SK-N-SH (cell line): ENCODE measurements around the gene SHISA5. TPM values are rescaled to one million over a fixed set of nuclear protein-coding genes. Genes with fewer than 3 reads are reported as not detected.

Experiments used
- CTCF ChIA-PET: fragments of 300-600, 350-600 bp; formaldehyde crosslinking; extraction: SDS; loops from one replicate; lab custom pipeline; 2021; lab: Yijun Ruan, JAX
- POLR2A ChIA-PET: fragments of 350-600 bp; sonication (Branson Sonifier 250); formaldehyde crosslinking; extraction: SDS; loops from one replicate; lab custom pipeline; 2020; ENCODE audit warnings: antibody characterized with exemption, inconsistent platforms; lab: Yijun Ruan, JAX
- DNase-seq: peaks from one replicate; pipeline ENCODE4 v3.0.0; 2012
- H2AFZ ChIP-seq: fragments of 200-600 bp; sonication (generic); 2 replicates; pipeline ENCODE4 v1.8.1; 2016; ENCODE audit warnings: antibody characterized with exemption, mild to moderate bottlenecking, low read depth
- H3F3A ChIP-seq: fragments of 200-600 bp; sonication (generic); replicated peaks from 2 replicates; pipeline ENCODE3; 2016; ENCODE audit warnings: antibody characterized with exemption, mild to moderate bottlenecking; ENCODE audit not compliant: insufficient read depth
- H3K27ac ChIP-seq, 2 experiments: fragments of 200-500 bp in 1 of 2; fragments of 200-600 bp in 1 of 2; sonication (Bioruptor generic) in 1 of 2; sonication (generic), shearing (Covaris generic) in 1 of 2; 2 replicates each; pipeline versions ENCODE4 v1.5.1 to v1.6.1; 2014 to 2016; ENCODE audit warnings: low read depth in 2 of 2, inconsistent platforms in 1 of 2, low read length in 1 of 2, mild to moderate bottlenecking in 1 of 2, mixed read lengths in 1 of 2
- H3K27me3 ChIP-seq: fragments of 200-600 bp; sonication (generic), shearing (Covaris generic); 2 replicates; pipeline ENCODE4 v1.6.1; 2016; ENCODE audit warnings: mixed run types; ENCODE audit not compliant: insufficient read depth
- H3K36me3 ChIP-seq, 2 experiments: fragments of 200-500 bp in 1 of 2; fragments of 200-600 bp in 1 of 2; sonication (Bioruptor generic) in 1 of 2; sonication (generic) in 1 of 2; replicated peaks in 1 of 2; 2 replicates each; pipeline versions ENCODE3 to v1.5.1; 2014 to 2016; ENCODE audit warnings: low read length in 1 of 2, mild to moderate bottlenecking in 1 of 2; ENCODE audit not compliant: insufficient read depth in 2 of 2, control insufficient read depth in 1 of 2
- H3K4me1 ChIP-seq, 2 experiments: fragments of 200-500 bp in 1 of 2; fragments of 200-600 bp in 1 of 2; sonication (Bioruptor generic) in 1 of 2; sonication (generic), shearing (Covaris generic) in 1 of 2; 2 replicates each; pipeline versions ENCODE4 v1.5.1 to v1.6.1; 2014 to 2016; ENCODE audit warnings: low read depth in 1 of 2, low read length in 1 of 2, mixed run types in 1 of 2; ENCODE audit not compliant: insufficient read depth in 2 of 2, control insufficient read depth in 1 of 2
- H3K4me2 ChIP-seq: fragments of 200-600 bp; sonication (generic), shearing (Covaris generic); 2 replicates; pipeline ENCODE4 v1.6.1; 2017; ENCODE audit warnings: mixed run types
- H3K4me3 ChIP-seq, 2 experiments: fragments of 200-500 bp in 1 of 2; fragments of 200-600 bp in 1 of 2; sonication (Bioruptor generic) in 1 of 2; sonication (generic), shearing (Covaris generic) in 1 of 2; 2 replicates each; pipeline versions ENCODE4 v1.5.1 to v1.8.1; 2014 to 2016; ENCODE audit warnings: low read depth in 2 of 2, inconsistent platforms in 1 of 2, low read length in 1 of 2, mild to moderate bottlenecking in 1 of 2, mixed read lengths in 1 of 2, moderate library complexity in 1 of 2
- H3K79me2 ChIP-seq: fragments of 200-600 bp; sonication (generic); 2 replicates; pipeline ENCODE4 v1.8.1; 2017; ENCODE audit warnings: mild to moderate bottlenecking; ENCODE audit not compliant: insufficient read depth
- H3K9ac ChIP-seq: fragments of 200-600 bp; sonication (generic); 2 replicates; pipeline ENCODE4 v1.6.1; 2017; ENCODE audit warnings: mixed run types
- H3K9me2 ChIP-seq: fragments of 200-600 bp; sonication (generic); 2 replicates; pipeline ENCODE4 v1.6.1; 2017; ENCODE audit warnings: mixed run types
- H3K9me3 ChIP-seq: fragments of 200-600 bp; sonication (generic); 2 replicates; pipeline ENCODE4 v1.6.1; 2017; ENCODE audit warnings: mixed run types, mild to moderate bottlenecking, moderate library complexity
- H4K20me1 ChIP-seq: fragments of 200-600 bp; sonication (generic); 2 replicates; pipeline ENCODE4 v1.6.1; 2017; ENCODE audit warnings: mild to moderate bottlenecking, mixed run types; ENCODE audit not compliant: insufficient read depth
- CHD2 ChIP-seq: fragments of 150-350 bp; IDR thresholded peaks from 2 replicates; pipeline ENCODE4 v1.6.1; 2018; ENCODE audit warnings: low read length; ENCODE audit not compliant: partially characterized antibody
- CTCF ChIP-seq: fragments of 200-600 bp; sonication (generic); IDR thresholded peaks from 2 replicates; pipeline ENCODE4 v1.6.1; 2017; ENCODE audit warnings: antibody characterized with exemption, mild to moderate bottlenecking, moderate library complexity
- ELF1 ChIP-seq: IDR thresholded peaks from 2 replicates; pipeline ENCODE4 v1.4.0; 2012
- EP300 ChIP-seq, 2 experiments: IDR thresholded peaks; 2 replicates each; pipeline versions ENCODE4 v1.4.0 to v1.6.1; 2012; ENCODE audit warnings: borderline replicate concordance in 1 of 2, low read depth in 1 of 2, low read length in 1 of 2
- EZH2phosphoT487 ChIP-seq: fragments of 200-600 bp; sonication (generic); IDR thresholded peaks from 2 replicates; pipeline ENCODE4 v1.6.1; 2017; ENCODE audit warnings: low read depth, mixed run types, mild to moderate bottlenecking, antibody characterized with exemption, moderate library complexity, borderline replicate concordance
- FOSL2 ChIP-seq: IDR thresholded peaks from 2 replicates; pipeline ENCODE4 v1.4.0; 2012; ENCODE audit warnings: low read depth, mild to moderate bottlenecking, moderate library complexity, borderline replicate concordance
- FOXJ3 ChIP-seq: sonication (generic); formaldehyde crosslinking; IDR thresholded peaks from 2 replicates; pipeline ENCODE4 v1.5.1; 2020; ENCODE audit warnings: mild to moderate bottlenecking, missing genetic modification reagents
- FOXM1 ChIP-seq: IDR thresholded peaks from 2 replicates; pipeline ENCODE4 v1.4.0; 2012; ENCODE audit warnings: low read depth, mild to moderate bottlenecking
- NFIC ChIP-seq: IDR thresholded peaks from 2 replicates; pipeline ENCODE4 v1.4.0; 2012; ENCODE audit warnings: borderline replicate concordance
- PBX3 ChIP-seq: IDR thresholded peaks from 2 replicates; pipeline ENCODE4; 2012
- REST ChIP-seq: IDR thresholded peaks from 2 replicates; pipeline ENCODE4 v1.6.1; 2012; ENCODE audit warnings: mild to moderate bottlenecking, low read depth, low read length, moderate library complexity
- RFX5 ChIP-seq: IDR thresholded peaks from 2 replicates; pipeline ENCODE4 v1.6.1; 2012; ENCODE audit warnings: mild to moderate bottlenecking, improper control_type of control experiment, low read length
- SIN3A ChIP-seq: IDR thresholded peaks from 2 replicates; pipeline ENCODE4 v1.6.1; 2012; ENCODE audit warnings: low read depth, mild to moderate bottlenecking, low read length, moderate library complexity, borderline replicate concordance
- TAF1 ChIP-seq: IDR thresholded peaks from 2 replicates; pipeline ENCODE4 v1.6.1; 2012; ENCODE audit warnings: low read depth, mild to moderate bottlenecking, low read length, moderate library complexity, borderline replicate concordance
- TCF12 ChIP-seq: IDR thresholded peaks from 2 replicates; pipeline ENCODE4 v1.4.0; 2012
- TEAD4 ChIP-seq: IDR thresholded peaks from 2 replicates; pipeline ENCODE4 v1.4.0; 2012; ENCODE audit warnings: mild to moderate bottlenecking, borderline replicate concordance; ENCODE audit not compliant: insufficient read depth
- USF2 ChIP-seq: fragments of 150-350 bp; IDR thresholded peaks from 2 replicates; pipeline ENCODE4 v1.6.1; 2017; ENCODE audit warnings: antibody characterized with exemption, low read length, low read depth, borderline replicate concordance
- YY1 ChIP-seq: IDR thresholded peaks from 2 replicates; pipeline ENCODE4 v1.4.0; 2012; ENCODE audit warnings: low read depth, mild to moderate bottlenecking
- WGBS: methylation state at CpG from one replicate; pipeline ENCODE4 v1.1.6; 2017; ENCODE audit warnings: low lambda C conversion rate; 5-methylcytosine and 5-hydroxymethylcytosine counted together
- polyA plus RNA-seq, 3 experiments: library from polyadenylated mRNA; depleted of rRNA; stranded (reverse); fragments of >200 nt; gene quantifications; 2 replicates each; pipeline ENCODE4 v1.2.3, GENCODE V29; 2012

Gene SHISA5
- polyA plus RNA-seq, 1 of the 3 experiments (the other 2 are of a cell fraction) = 194 TPM

- no peak for TF ChIP-seq PBX3
- no peak for TF ChIP-seq CHD2
- TF ChIP-seq TAF1 = no peak
- TF ChIP-seq FOSL2 = no peak
- no peak for TF ChIP-seq FOXM1
- TF ChIP-seq YY1 = no peak
- no peak for TF ChIP-seq CTCF
- TF ChIP-seq FOXJ3 (CRISPR knock-in tag) = no peak
- no peak for TF ChIP-seq USF2
Measured at GRCh38 chr3:48536785-48537184, 32.8 kb upstream of the SHISA5 start (continued).

- Histone ChIP-seq H3K36me3 (peaks cover 3 to 7% of the 10 kb centered on the region in 2 experiments), H3K9me2 (no peaks in the 10 kb centered on the region), H3K9ac (no peak overlapping the region), H3K27ac (no peak overlapping the region), H3K27me3 (no peaks in the 10 kb centered on the region), H3K9me3 (no peaks in the 10 kb centered on the region), H3K4me3 (no peak overlapping the region), H3K4me1 (no peaks in the 10 kb centered on the region), H3K79me2 (no peaks in the 10 kb centered on the region)
- no peak for DNase-seq
- 90% methylated on average over 18 of the region's 19 CpGs for WGBS
- CTCF ChIA-PET = interaction anchor here (0.6 to 1.6 kb wide), 5 partner anchors 9 to 100 kb away, joined by 3 to 6 read pairs (median 4); no protein-coding TSS in a partner anchor
- TF ChIP-seq SIN3A = no peak
- no peak for TF ChIP-seq NFIC
- TF ChIP-seq FOXM1 = no peak
- TF ChIP-seq FOXJ3 (CRISPR knock-in tag) = no peak
- TF ChIP-seq, all 33 proteins: peak for 0
- POLR2A ChIA-PET = no interaction called here
- H3F3A ChIP-seq = no peaks in the 10 kb centered on the region
- no peak overlapping the region for H2AFZ ChIP-seq
- H3K4me2 ChIP-seq = no peak overlapping the region
- H4K20me1 ChIP-seq = no peaks in the 10 kb centered on the region
Measured at GRCh38 chr3:48536116-48536515, 32.1 kb upstream of the SHISA5 start.

GRCh38 chr3:48535578-48535977 lies 31.6 kb upstream of the SHISA5 start:
- ChIA-PET POLR2A (no interaction called here), CTCF (interaction anchor here (0.6 to 1.6 kb wide), 4 partner anchors 9 to 28 kb away, joined by 3 to 6 read pairs (median 4); no protein-coding TSS in a partner anchor)
- no peaks in the 10 kb centered on the region for H3K4me1 ChIP-seq
- H2AFZ ChIP-seq = no peak overlapping the region
- H3K9me3 ChIP-seq = no peaks in the 10 kb centered on the region
- H3K27me3 ChIP-seq = no peaks in the 10 kb centered on the region
- WGBS = 95% methylated on average over 3 of the region's 4 CpGs
- peaks cover 3 to 8% of the 10 kb centered on the region in 2 experiments for H3K36me3 ChIP-seq
- peaks cover 2% of the 10 kb centered on the region for H3F3A ChIP-seq
- no peaks in the 10 kb centered on the region for H3K79me2 ChIP-seq
- H3K9ac ChIP-seq = no peak overlapping the region
- no peaks in the 10 kb centered on the region for H3K9me2 ChIP-seq
- no peak for DNase-seq
- no peak overlapping the region for H3K27ac ChIP-seq
- no peaks in the 10 kb centered on the region for H4K20me1 ChIP-seq
- H3K4me3 ChIP-seq = no peak overlapping the region
- no peak overlapping the region for H3K4me2 ChIP-seq
- no peak for TF ChIP-seq TEAD4
- no peak for TF ChIP-seq TCF12
- no peak for TF ChIP-seq SIN3A
- TF ChIP-seq EZH2phosphoT487 = no peak
- TF ChIP-seq RFX5 = no peak
- TF ChIP-seq EP300 (IDR thresholded peaks at IDR 0.05; ENCODE audit: borderline replicate concordance in 1 of 2, low read depth in 1 of 2, low read length in 1 of 2) = no peak
- no peak for TF ChIP-seq REST
- no peak for TF ChIP-seq ELF1
